IMR-90 (cell line): ENCODE results near the gene ORMDL2. TPM values are rescaled to one million over a fixed set of nuclear protein-coding genes. Genes with fewer than 3 reads are reported as not detected.

Experiments used
- ATAC-seq: fragments of 200-7000 bp; cut with Tn5 transposase; 2 replicates; pipeline ENCODE4 v1.9.1; 2020; ENCODE audit warnings: low read depth, mild to moderate bottlenecking, moderate library complexity
- BruUV-seq: library from RNA; stranded (reverse); fragments of 400-500 nt; replicated peaks from 2 replicates; lab custom pipeline; 2021; lab: Mats Ljungman, UMichigan
- CTCF ChIA-PET: fragments of 300-600 bp; formaldehyde crosslinking; extraction: SDS; loops from one replicate; lab custom pipeline; 2021; ENCODE audit warnings: antibody characterized with exemption; lab: Yijun Ruan, JAX
- POLR2A ChIA-PET: fragments of 300-600 bp; sonication (Branson Sonifier 250); formaldehyde crosslinking; loops from one replicate; lab custom pipeline; 2022; ENCODE audit warnings: antibody characterized with exemption; ENCODE audit not compliant: unreplicated experiment; lab: Charles Lee
- DNase-seq: peaks from one replicate; pipeline ENCODE4 v3.0.0; 2013
- H2AFZ ChIP-seq: replicated peaks from 2 replicates; pipeline ENCODE3; 2013; ENCODE audit warnings: low read length, mild to moderate bottlenecking; ENCODE audit not compliant: poor library complexity
- H2AK5ac ChIP-seq: 2 replicates; pipeline ENCODE4 v1.6.1; 2013; ENCODE audit warnings: low read depth, low read length, inconsistent platforms
- H2AK9ac ChIP-seq: replicated peaks from 2 replicates; pipeline ENCODE3; 2013; ENCODE audit warnings: mild to moderate bottlenecking, low read depth, low read length, moderate library complexity; ENCODE audit not compliant: poor library complexity
- H2BK120ac ChIP-seq: 2 replicates; pipeline ENCODE4 v1.6.1; 2013; ENCODE audit warnings: low read depth, low read length, inconsistent platforms
- H2BK15ac ChIP-seq: 3 replicates; pipeline ENCODE4 v1.6.1; 2013; ENCODE audit warnings: low read depth, low read length, inconsistent platforms
- H2BK20ac ChIP-seq: 2 replicates; pipeline ENCODE4 v1.6.1; 2013; ENCODE audit warnings: low read depth, mild to moderate bottlenecking, inconsistent platforms, low read length, moderate library complexity
- H2BK5ac ChIP-seq: 2 replicates; pipeline ENCODE4 v1.6.1; 2013; ENCODE audit warnings: mild to moderate bottlenecking, low read depth, low read length, inconsistent platforms; ENCODE audit not compliant: poor library complexity, severe bottlenecking
- H3K14ac ChIP-seq: replicated peaks from 2 replicates; pipeline ENCODE4 v1.6.1; 2013; ENCODE audit warnings: low read depth, low read length, inconsistent platforms
- H3K18ac ChIP-seq: 2 replicates; pipeline ENCODE4 v1.6.1; 2013; ENCODE audit warnings: low read depth, low read length, control low read depth
- H3K23ac ChIP-seq: 2 replicates; pipeline ENCODE4 v1.6.1; 2013; ENCODE audit warnings: low read depth, low read length, inconsistent platforms
- H3K27ac ChIP-seq: 2 replicates; pipeline ENCODE4 v1.5.1; 2013; ENCODE audit warnings: mild to moderate bottlenecking, control low read depth, low read length; ENCODE audit not compliant: insufficient read depth
- H3K27me3 ChIP-seq: 2 replicates; pipeline ENCODE4 v1.6.1; 2013; ENCODE audit warnings: low read length; ENCODE audit not compliant: control insufficient read depth, insufficient read depth
- H3K36me3 ChIP-seq: 2 replicates; pipeline ENCODE4 v1.6.1; 2013; ENCODE audit warnings: low read length, mixed read lengths; ENCODE audit not compliant: control insufficient read depth, insufficient read depth
- H3K4ac ChIP-seq: 2 replicates; pipeline ENCODE4 v1.6.1; 2013; ENCODE audit warnings: low read depth, low read length, inconsistent platforms
- H3K4me1 ChIP-seq: 2 replicates; pipeline ENCODE4 v1.6.1; 2013; ENCODE audit warnings: low read length, mixed read lengths; ENCODE audit not compliant: control insufficient read depth, insufficient read depth
- H3K4me2 ChIP-seq: 2 replicates; pipeline ENCODE4 v1.6.1; 2013; ENCODE audit warnings: low read depth, mild to moderate bottlenecking, control low read depth, low read length, moderate library complexity
- H3K4me3 ChIP-seq: 2 replicates; pipeline ENCODE4 v1.5.1; 2013; ENCODE audit warnings: low read depth, mild to moderate bottlenecking, control low read depth, low read length, moderate library complexity; ENCODE audit not compliant: insufficient read depth
- H3K56ac ChIP-seq: 2 replicates; pipeline ENCODE4 v1.6.1; 2013; ENCODE audit warnings: low read length, inconsistent platforms; ENCODE audit not compliant: insufficient read depth; ENCODE audit errors: extremely low read depth
- H3K79me1 ChIP-seq, 2 experiments: 2 replicates each; pipeline ENCODE4 v1.6.1; 2013; ENCODE audit warnings: low read length in 2 of 2, inconsistent platforms in 1 of 2, low read depth in 1 of 2
- H3K9ac ChIP-seq: 2 replicates; pipeline ENCODE4 v1.6.1; 2013; ENCODE audit warnings: low read depth, low read length, control low read depth
- H3K9me1 ChIP-seq: 2 replicates; pipeline ENCODE4 v1.6.1; 2013; ENCODE audit warnings: low read length, inconsistent platforms; ENCODE audit not compliant: insufficient read depth
- H3K9me3 ChIP-seq: 2 replicates; pipeline ENCODE4 v1.6.1; 2013; ENCODE audit warnings: low read length; ENCODE audit not compliant: control insufficient read depth, insufficient read depth
- H4K20me1 ChIP-seq: 2 replicates; pipeline ENCODE4 v1.6.1; 2013; ENCODE audit warnings: low read length, inconsistent platforms; ENCODE audit not compliant: insufficient read depth
- H4K5ac ChIP-seq: 2 replicates; pipeline ENCODE4 v1.6.1; 2013; ENCODE audit warnings: mild to moderate bottlenecking, low read depth, low read length, control low read depth
- H4K8ac ChIP-seq, 2 experiments: 2 replicates each; pipeline ENCODE4 v1.6.1; 2013; ENCODE audit warnings: low read depth in 2 of 2, low read length in 2 of 2, control low read depth in 1 of 2, inconsistent platforms in 1 of 2
- H4K91ac ChIP-seq: 2 replicates; pipeline ENCODE4 v1.6.1; 2013; ENCODE audit warnings: low read depth, low read length, inconsistent platforms; ENCODE audit not compliant: insufficient read depth
- FOS ChIP-seq: fragments of 150-350 bp; IDR thresholded peaks from 2 replicates; pipeline ENCODE4 v1.6.1; 2016; ENCODE audit warnings: low read depth, low read length
- NFE2L2 ChIP-seq: fragments of 150-350 bp; IDR thresholded peaks from 2 replicates; pipeline ENCODE4 v1.6.1; 2016; ENCODE audit warnings: low read depth, mild to moderate bottlenecking, low read length
- POLR2A ChIP-seq: IDR thresholded peaks from 2 replicates; pipeline ENCODE4 v1.6.1; 2012; ENCODE audit warnings: mild to moderate bottlenecking, low read depth, low read length
- whole genome bisulfite sequencing, 2 experiments: methylation state at CpG; one replicate each; pipeline versions ENCODE4 v1.1.5 to v1.1.7; 2013; ENCODE audit warnings: missing lambda C conversion rate in 2 of 2; ENCODE audit not compliant: insufficient read length in 1 of 2; ENCODE audit errors: extremely low coverage in 2 of 2; 5-methylcytosine and 5-hydroxymethylcytosine counted together
- dilution Hi-C: fragments of 300-500 bp; cut with HindIII; formaldehyde crosslinking; loops from one replicate; pipeline ENCODE4 v1.14.3; 2018; ENCODE audit warnings: low sequenced_read_pairs; ENCODE audit not compliant: unreplicated experiment
- in situ Hi-C: fragments of 300-500 bp; cut with MboI; formaldehyde crosslinking; loops from 3 replicates; pipeline ENCODE4 v1.14.3; 2019; ENCODE audit warnings: low sequenced_read_pairs, inconsistent platforms, mixed read lengths
- intact Hi-C: fragments of 100-400 bp; cut with micrococcal nuclease; formaldehyde crosslinking; loops from 2 replicates; pipeline ENCODE4 v1.10.0; 2022
- polyA plus RNA-seq, 3 experiments: library from polyadenylated mRNA; depleted of rRNA; stranded (reverse); fragments of >200 nt; gene quantifications; 2 replicates each; pipeline ENCODE4 v1.2.3, GENCODE V29; 2012; ENCODE audit warnings: low replicate concordance in 1 of 3
- total RNA-seq: library from RNA; depleted of rRNA; stranded (reverse); fragments of >200 nt; gene quantifications from 2 replicates; pipeline ENCODE4 v1.2.3, GENCODE V29; 2012
- TF ChIP-seq, protein P1 (sequence below): conservative IDR thresholded peaks from 2 replicates; pipeline ENCODE4 v1.5.1; 2012; ENCODE audit warnings: mild to moderate bottlenecking, low read depth, low read length, improper control_type of control experiment

Gene ORMDL2
- total and polyA plus RNA-seq, 2 of the 4 experiments (the other 2 are of a cell fraction), result 20.4 to 39.7 TPM

DNA sequence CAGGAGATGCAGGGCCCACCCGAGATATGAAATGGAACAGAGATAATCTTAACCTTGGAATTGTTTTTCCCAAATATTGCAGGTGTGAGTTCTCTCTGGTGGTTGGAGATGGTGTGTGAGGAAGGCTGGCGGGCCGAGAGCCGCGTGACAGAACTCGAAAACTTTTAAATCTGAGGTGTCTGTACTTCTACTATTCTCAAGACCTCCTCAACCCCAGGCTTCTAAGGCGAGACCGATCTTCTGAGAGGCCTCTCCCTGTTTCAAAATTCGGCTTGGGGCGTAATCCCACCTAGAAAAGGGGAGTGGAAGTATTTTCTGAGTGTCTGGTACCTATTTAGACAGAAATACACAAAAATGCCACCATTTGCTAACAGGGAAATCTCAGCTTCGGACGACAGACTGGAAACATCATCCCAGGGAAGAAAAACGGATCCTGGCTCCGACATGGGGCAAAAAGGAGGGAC, 928 bp upstream of the ORMDL2 start:
- peak overlapping the region; percentile 48; the same call in 1 of the 3 replicates for H2BK15ac ChIP-seq
- peaks cover 16% of the 10 kb centered on the region for H3K36me3 ChIP-seq
- H3K27ac ChIP-seq, result peak overlapping the region; percentile 84
- POLR2A ChIA-PET, result interaction anchor here (1.6 to 2.4 kb wide), 2 partner anchors 13 to 110 kb away, joined by 6 to 19 read pairs; partner anchors contain the start of genes DNAJC14 and PYM1
- peaks cover 5% of the 10 kb centered on the region for H3K9me1 ChIP-seq
- ATAC-seq (peak; percentile 6; the same call in 1 of the 2 replicates), DNase-seq (no peak)
- peak overlapping the region; percentile 63 for H3K4me3 ChIP-seq
- peak overlapping the region; percentile 91 for H4K91ac ChIP-seq
- peak overlapping the region; percentile 96 for H3K14ac ChIP-seq
- peak overlapping the region; percentile 93 to 94 for H4K8ac ChIP-seq
- no peaks in the 10 kb centered on the region for H3K27me3 ChIP-seq
- H2AK9ac ChIP-seq, result peak overlapping the region; percentile 91
- CTCF ChIA-PET, result interaction anchor here (0.6 to 1.6 kb wide), 3 partner anchors 19 to 82 kb away, joined by 3 to 4 read pairs (median 3); no protein-coding TSS in a partner anchor
- peaks cover 16 to 42% of the 10 kb centered on the region in 2 experiments; a peak in 3 of 4 replicates for H3K79me1 ChIP-seq
- TF ChIP-seq, protein P1, sequence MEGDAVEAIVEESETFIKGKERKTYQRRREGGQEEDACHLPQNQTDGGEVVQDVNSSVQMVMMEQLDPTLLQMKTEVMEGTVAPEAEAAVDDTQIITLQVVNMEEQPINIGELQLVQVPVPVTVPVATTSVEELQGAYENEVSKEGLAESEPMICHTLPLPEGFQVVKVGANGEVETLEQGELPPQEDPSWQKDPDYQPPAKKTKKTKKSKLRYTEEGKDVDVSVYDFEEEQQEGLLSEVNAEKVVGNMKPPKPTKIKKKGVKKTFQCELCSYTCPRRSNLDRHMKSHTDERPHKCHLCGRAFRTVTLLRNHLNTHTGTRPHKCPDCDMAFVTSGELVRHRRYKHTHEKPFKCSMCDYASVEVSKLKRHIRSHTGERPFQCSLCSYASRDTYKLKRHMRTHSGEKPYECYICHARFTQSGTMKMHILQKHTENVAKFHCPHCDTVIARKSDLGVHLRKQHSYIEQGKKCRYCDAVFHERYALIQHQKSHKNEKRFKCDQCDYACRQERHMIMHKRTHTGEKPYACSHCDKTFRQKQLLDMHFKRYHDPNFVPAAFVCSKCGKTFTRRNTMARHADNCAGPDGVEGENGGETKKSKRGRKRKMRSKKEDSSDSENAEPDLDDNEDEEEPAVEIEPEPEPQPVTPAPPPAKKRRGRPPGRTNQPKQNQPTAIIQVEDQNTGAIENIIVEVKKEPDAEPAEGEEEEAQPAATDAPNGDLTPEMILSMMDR, result no peak
- TF ChIP-seq FOS, result no peak
- TF ChIP-seq POLR2A, result no peak
- no peak for TF ChIP-seq NFE2L2
- no peak overlapping the region for H3K18ac ChIP-seq
- 0% methylated on average over 1 of the region's 14 CpGs; no CpG with 5 or more reads in 1 of the 2 experiments for WGBS, 2 experiments
- H3K56ac ChIP-seq, result peak overlapping the region; percentile 98
- H2AK5ac ChIP-seq, result peak overlapping the region; percentile 95
- H3K9ac ChIP-seq, result peak overlapping the region; percentile 96
- peak overlapping the region; percentile 99 for H3K4me2 ChIP-seq
- no peak overlapping the region for H2BK20ac ChIP-seq
- H3K23ac ChIP-seq, result peak overlapping the region; percentile 95
- H2AFZ ChIP-seq, result peak overlapping the region; percentile 98
- dilution Hi-C loops, result no loop called here
- peak overlapping the region; percentile 87 for H3K4ac ChIP-seq
- TSS peak; percentile 71 for BruUV-seq
- H3K4me1 ChIP-seq, result peaks cover 7% of the 10 kb centered on the region
- peak overlapping the region; percentile 57 for H2BK120ac ChIP-seq
- intact Hi-C loops, result loop anchor here (5.0 to 10.0 kb wide), 4 partner anchors 75 to 290 kb away; partner anchors contain the start of genes DGKA, GDF11 and RPS26
- H4K20me1 ChIP-seq, result peaks cover 34% of the 10 kb centered on the region; the same call in 1 of the 2 replicates
- H4K5ac ChIP-seq, result peak overlapping the region; percentile 76; the same call in 1 of the 2 replicates
- no peaks in the 10 kb centered on the region for H3K9me3 ChIP-seq
- H2BK5ac ChIP-seq, result peak overlapping the region; percentile 74
- in situ Hi-C loops, result loop anchor here (10.0 kb wide), 1 partner anchor 128 kb away; no protein-coding TSS in a partner anchor
